Mucosa of descending colon (tissue), 3 donors: Measurements from ENCODE around the gene SFPQ. TPM values are rescaled to one million over a fixed set of nuclear protein-coding genes. Genes with fewer than 3 reads are reported as not detected.

Experiments used
- ATAC-seq: fragments of 200-7000 bp; cut with Tn5 transposase; one replicate; pipeline ENCODE4 v1.9.1; 2020; ENCODE audit warnings: mild to moderate bottlenecking, moderate library complexity
- DNase-seq, 3 donors: peaks; one replicate each; pipeline ENCODE4 v3.0.0-alpha.2; 2020
- H3K36me3 ChIP-seq: fragments of 200-600 bp; one replicate; pipeline ENCODE4 v1.8.0; 2021; ENCODE audit warnings: low read depth, mild to moderate bottlenecking
- H3K4me1 ChIP-seq: fragments of 200-600 bp; one replicate; pipeline ENCODE4 v1.8.0; 2021; ENCODE audit warnings: low read depth, mild to moderate bottlenecking
- H3K4me3 ChIP-seq: fragments of 200-600 bp; one replicate; pipeline ENCODE4 v1.8.0; 2021; ENCODE audit warnings: mild to moderate bottlenecking
- H3K9me3 ChIP-seq: fragments of 200-600 bp; one replicate; pipeline ENCODE4 v1.8.0; 2021; ENCODE audit warnings: mild to moderate bottlenecking
- CTCF ChIP-seq: fragments of 200-600 bp; IDR thresholded peaks from one replicate; pipeline ENCODE4 v1.8.0; 2022; ENCODE audit warnings: antibody characterized with exemption, mild to moderate bottlenecking
- intact Hi-C, 2 donors: fragments of 100-400 bp; cut with DNase I in 1 of 2; cut with micrococcal nuclease in 1 of 2; formaldehyde crosslinking; loops; one replicate each; pipeline versions ENCODE4 v1.11.0 to v1.11.1; 2022; cut with DNase I, micrococcal nuclease
- total RNA-seq, 3 donors: library from RNA; stranded (reverse); fragmentation: NEBNext Ultra II Directional in 2 of 3; extraction: Animal tissue kit (Norgen Biotek cat#: 25700) in 2 of 3; gene quantifications; one replicate each; pipeline versions ENCODE4 v1.2.1 to v1.2.4, GENCODE V29; 2021 to 2023
- donor health status: DM: no; HTN: no; CAD: no; lungs with moderate emphysema.
- donor health status: DM: no; HTN: no; CAD: no.
- donor health status: DM: no; HTN: yes; CAD: no.

SFPQ gene
- total RNA-seq, 3 donors from 2014 or later = 164 to 196 (median 174) TPM

DNA sequence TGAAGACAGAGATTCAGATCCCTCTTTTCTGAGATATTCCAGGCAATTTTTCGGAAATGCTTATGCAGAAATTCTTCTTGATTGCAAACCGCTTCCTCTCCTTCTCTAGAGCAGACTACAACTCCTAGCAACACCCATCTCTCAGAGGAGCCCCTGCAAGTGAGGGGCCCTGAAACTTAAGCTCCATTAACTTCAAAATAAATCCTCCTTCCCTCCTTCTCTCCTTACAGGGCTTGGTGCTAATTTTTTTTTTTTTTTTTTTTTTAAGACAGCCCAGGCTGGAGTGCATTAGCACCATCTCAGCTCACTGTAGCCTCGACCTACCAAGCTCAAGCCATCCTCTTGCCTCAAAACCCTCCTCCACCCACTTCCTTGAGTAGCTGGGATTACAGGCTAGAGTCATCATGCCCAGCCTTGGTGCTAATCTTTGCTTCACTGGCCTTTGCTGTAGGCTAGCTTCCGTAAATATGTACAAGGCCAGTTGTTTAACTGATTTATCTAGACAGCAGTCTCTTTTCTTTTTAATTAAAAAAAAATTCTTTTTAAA is 30.2 kb upstream of the SFPQ start:
- H3K36me3 ChIP-seq = no peaks in the 10 kb centered on the region

GRCh38 chr1:35222322-35223083 is 29.6 kb upstream of the SFPQ start:
- intact Hi-C loops = no loop called here
- ATAC-seq = no peak

More for the DNA sequence above, 30.2 kb upstream of the SFPQ start:
- ATAC-seq (no peak), DNase-seq (no peak)
- H3K4me3 ChIP-seq = no peak overlapping the region
- TF ChIP-seq CTCF = no peak
- no peaks in the 10 kb centered on the region for H3K9me3 ChIP-seq
- intact Hi-C loops = no loop called here
- H3K4me1 ChIP-seq = no peaks in the 10 kb centered on the region

DNA sequence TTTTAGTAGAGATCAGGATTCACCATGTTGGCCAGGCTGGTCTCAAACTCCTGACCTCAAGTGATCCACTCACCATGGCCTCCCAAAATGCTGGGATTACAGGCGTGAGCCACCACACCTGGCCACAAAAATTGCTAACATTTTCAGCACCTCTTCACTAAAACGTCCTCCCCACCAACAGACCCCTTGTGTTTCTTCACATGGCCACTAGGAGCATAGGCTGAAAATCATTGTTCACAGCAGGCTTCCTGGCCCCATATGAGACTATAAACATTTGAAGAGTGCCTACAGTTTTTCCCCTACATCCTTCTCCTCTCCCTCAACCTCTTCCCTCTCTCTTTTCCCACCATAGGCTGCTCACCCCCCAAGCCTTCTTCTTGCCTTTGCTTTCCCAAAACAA is 28.0 kb upstream of the SFPQ start:
- Histone ChIP-seq H3K9me3 (no peaks in the 10 kb centered on the region), H3K4me3 (no peak overlapping the region), H3K36me3 (no peaks in the 10 kb centered on the region), H3K4me1 (no peaks in the 10 kb centered on the region)
- ATAC-seq (no peak), DNase-seq (no peak)
- no peak for TF ChIP-seq CTCF
- intact Hi-C loops = no loop called here

More at GRCh38 chr1:35222322-35223083, 29.6 kb upstream of the SFPQ start:
- Histone ChIP-seq H3K4me3 (no peak overlapping the region), H3K9me3 (no peaks in the 10 kb centered on the region), H3K4me1 (no peaks in the 10 kb centered on the region), H3K36me3 (no peaks in the 10 kb centered on the region)
- no peak for DNase-seq
- no peak for TF ChIP-seq CTCF

GRCh38 chr1:35215346-35215745 is 22.4 kb upstream of the SFPQ start:
- H3K4me3 ChIP-seq = no peak overlapping the region
- no peak for ATAC-seq
- H3K4me1 ChIP-seq = no peaks in the 10 kb centered on the region
- TF ChIP-seq CTCF = no peak
- H3K36me3 ChIP-seq = no peaks in the 10 kb centered on the region
- no peaks in the 10 kb centered on the region for H3K9me3 ChIP-seq
- DNase-seq = no peak
- intact Hi-C loops = no loop called here

- TF ChIP-seq CTCF = no peak
- intact Hi-C loops = no loop called here
- DNase-seq (no peak), ATAC-seq (no peak)
- H3K4me3 ChIP-seq = no peak overlapping the region
- no peaks in the 10 kb centered on the region for H3K36me3 ChIP-seq
- H3K9me3 ChIP-seq = no peaks in the 10 kb centered on the region
- no peaks in the 10 kb centered on the region for H3K4me1 ChIP-seq
These were observed 18.1 kb upstream of the SFPQ start for GRCh38 chr1:35211120-35211414.
